T-cell (primary cell): ENCODE data around the gene RLN1. TPM values are rescaled to one million over a fixed set of nuclear protein-coding genes. Genes with fewer than 3 reads are reported as not detected.

Experiments
- ATAC-seq, 4 experiments: fragments of 200-7000 bp in 3 of 4; fragments of 150-1000 bp in 1 of 4; cut with Tn5 transposase; replicated peaks in 1 of 4; 1 replicate in 3 of 4; 2 replicates in 1 of 4; pipeline ENCODE4 v1.10.0; 2021; ENCODE audit warnings: moderate library complexity in 3 of 4, mild to moderate bottlenecking in 2 of 4, moderate number of reproducible peaks in 1 of 4
- CTCF ChIA-PET, 2 donors: fragments of 300-600 bp; sonication (Branson Sonifier 250); formaldehyde crosslinking; loops; one replicate each; lab custom pipeline; 2022; ENCODE audit warnings: antibody characterized with exemption in 2 of 2; lab: Charles Lee
- POLR2A ChIA-PET, 2 donors: fragments of 300-600 bp; sonication (Branson Sonifier 250); formaldehyde crosslinking; loops; one replicate each; lab custom pipeline; 2022; ENCODE audit warnings: antibody characterized with exemption in 2 of 2; lab: Charles Lee
- DNase-seq, 35 experiments: peaks; one replicate each; pipeline versions ENCODE4 v3.0.0 to v3.0.0-alpha.2; 2013 to 2023
- H3K27ac ChIP-seq: one replicate; pipeline ENCODE4 v1.5.1; 2013; ENCODE audit warnings: low read length
- H3K27me3 ChIP-seq, 2 experiments: replicated peaks in 1 of 2; 1 replicate in 1 of 2; 2 replicates in 1 of 2; pipeline versions ENCODE4 v1.6.1 to v1.7.0; 2013; ENCODE audit warnings: low read length in 1 of 2, mixed read lengths in 1 of 2; ENCODE audit not compliant: control insufficient read depth in 2 of 2, insufficient read depth in 2 of 2; ENCODE audit errors: extremely low read depth in 1 of 2
- H3K36me3 ChIP-seq, 2 donors: 1 replicate in 1 of 2; 2 replicates in 1 of 2; pipeline versions ENCODE4 v1.6.1 to v1.7.0; 2013; ENCODE audit warnings: low read length in 1 of 2; ENCODE audit not compliant: control insufficient read depth in 2 of 2, insufficient read depth in 1 of 2; ENCODE audit errors: extremely low read depth in 1 of 2
- H3K4me1 ChIP-seq, 2 experiments: 1 replicate in 1 of 2; 2 replicates in 1 of 2; pipeline versions ENCODE4 v1.6.1 to v1.7.0; 2013; ENCODE audit warnings: low read length in 2 of 2, mixed read lengths in 1 of 2; ENCODE audit not compliant: insufficient read depth in 2 of 2, control insufficient read depth in 1 of 2; ENCODE audit errors: extremely low read depth in 1 of 2
- H3K4me3 ChIP-seq, 2 donors: 1 replicate in 1 of 2; 2 replicates in 1 of 2; pipeline versions ENCODE4 v1.5.1 to v1.7.0; 2013; ENCODE audit warnings: mild to moderate bottlenecking in 2 of 2, low read length in 1 of 2, moderate library complexity in 1 of 2; ENCODE audit not compliant: control insufficient read depth in 1 of 2; ENCODE audit errors: extremely low read depth in 1 of 2
- H3K9me3 ChIP-seq: 2 replicates; pipeline ENCODE4 v1.7.0; 2013
- H3K27ac Mint-ChIP-seq, 2 donors: one replicate each; pipeline ENCODE4 v1.8.0; 2020 to 2021; ENCODE audit warnings: mild to moderate bottlenecking in 2 of 2, mixed read lengths in 2 of 2
- H3K27me3 Mint-ChIP-seq, 2 donors: one replicate each; pipeline ENCODE4 v1.8.0; 2021 to 2022; ENCODE audit warnings: mixed read lengths in 2 of 2
- H3K36me3 Mint-ChIP-seq: one replicate; pipeline ENCODE4 v1.8.0; 2021; ENCODE audit warnings: mixed read lengths
- H3K4me1 Mint-ChIP-seq, 3 donors: one replicate each; pipeline ENCODE4 v1.8.0; 2020 to 2022; ENCODE audit warnings: mixed read lengths in 3 of 3, mild to moderate bottlenecking in 1 of 3
- H3K4me3 Mint-ChIP-seq, 3 donors: one replicate each; pipeline ENCODE4 v1.8.0; 2020 to 2022; ENCODE audit warnings: mild to moderate bottlenecking in 3 of 3, mixed read lengths in 3 of 3, moderate library complexity in 3 of 3
- H3K9me3 Mint-ChIP-seq, 3 donors: one replicate each; pipeline ENCODE4 v1.8.0; 2020 to 2022; ENCODE audit warnings: mixed read lengths in 3 of 3
- WGBS: methylation state at CpG from one replicate; pipeline ENCODE4 v1.1.5; 2013; ENCODE audit warnings: missing lambda C conversion rate; ENCODE audit not compliant: insufficient coverage; 5-methylcytosine and 5-hydroxymethylcytosine counted together
- total RNA-seq, 35 experiments: library from RNA in 6 of 35; stranded (reverse) in 6 of 35; fragments of 120-200 nt in 1 of 35; gene quantifications; one replicate each; pipeline versions ENCODE4 v1.2.1 to v1.2.4 and lab custom pipeline; 2013 to 2026

Gene RLN1
- total RNA-seq, 5 donors from 2014 or later (not counting 1 experiment from before 2014, with no cell fraction given), result 1.6 to 4.8 (median 3.5) TPM

- DNase-seq (no peak), ATAC-seq (peak in 1 of 4 experiments; percentile 24)
- Histone ChIP-seq H3K4me3 (no peak overlapping the region), H3K27ac (no peak overlapping the region), H3K36me3 (peaks cover 0 to 2% of the 10 kb centered on the region in 2 donors), H3K4me1 (peaks cover 3 to 5% of the 10 kb centered on the region in 2 experiments), H3K27me3 (no peaks in the 10 kb centered on the region), H3K9me3 (no peaks in the 10 kb centered on the region)
- Mint-ChIP-seq H3K27ac (peak overlapping the region; percentile 72 to 77), H3K36me3 (peaks cover 28% of the 10 kb centered on the region), H3K4me1 (peaks cover 25 to 51% (median 30%) of the 10 kb centered on the region in 3 donors), H3K9me3 (no peaks in the 10 kb centered on the region), H3K4me3 (no peak overlapping the region), H3K27me3 (no peaks in the 10 kb centered on the region)
- CTCF ChIA-PET, result no interaction called here
- POLR2A ChIA-PET, result no interaction called here
- WGBS, result no CpG with 5 or more reads among the region's 6 CpGs
Measured at GRCh38 chr9:5375790-5376477, 36.3 kb upstream of the RLN1 start.

GRCh38 chr9:5375091-5375490 lies 35.4 kb upstream of the RLN1 start:
- ChIA-PET CTCF (interaction anchor here in 1 of 2 donors (0.5 kb wide), 1 partner anchor 1934 kb away, joined by 3 read pairs; no protein-coding TSS in a partner anchor), POLR2A (interaction anchor here in 1 of 2 donors (0.5 kb wide), 1 partner anchor 28 kb away, joined by 5 read pairs; no protein-coding TSS in a partner anchor)
- H3K4me1 Mint-ChIP-seq, result peaks cover 25 to 51% (median 30%) of the 10 kb centered on the region in 3 donors
- no peak for ATAC-seq
- H3K9me3 Mint-ChIP-seq, result no peaks in the 10 kb centered on the region
- Histone ChIP-seq H3K4me3 (no peak overlapping the region), H3K9me3 (no peaks in the 10 kb centered on the region), H3K27ac (no peak overlapping the region), H3K36me3 (peaks cover 0 to 2% of the 10 kb centered on the region in 2 donors), H3K27me3 (no peaks in the 10 kb centered on the region), H3K4me1 (peaks cover 3 to 5% of the 10 kb centered on the region in 2 experiments)
- peak overlapping the region in 1 of 3 donors; percentile 36 for H3K4me3 Mint-ChIP-seq
- no peaks in the 10 kb centered on the region for H3K27me3 Mint-ChIP-seq
- peaks cover 24% of the 10 kb centered on the region for H3K36me3 Mint-ChIP-seq
- WGBS, result no CpG with 5 or more reads among the region's 1 CpG
- DNase-seq, result no peak
- no peak overlapping the region for H3K27ac Mint-ChIP-seq

- no peak overlapping the region for H3K4me3 Mint-ChIP-seq
- Histone ChIP-seq H3K27ac (no peak overlapping the region), H3K4me1 (no peaks in the 10 kb centered on the region), H3K9me3 (no peaks in the 10 kb centered on the region), H3K36me3 (no peaks in the 10 kb centered on the region), H3K27me3 (no peaks in the 10 kb centered on the region), H3K4me3 (no peak overlapping the region)
- H3K4me1 Mint-ChIP-seq, result peaks cover 4 to 7% (median 7%) of the 10 kb centered on the region in 3 donors
- CTCF ChIA-PET, result no interaction called here
- peaks cover 47% of the 10 kb centered on the region for H3K36me3 Mint-ChIP-seq
- no peaks in the 10 kb centered on the region for H3K27me3 Mint-ChIP-seq
- POLR2A ChIA-PET, result no interaction called here
- H3K9me3 Mint-ChIP-seq, result peaks cover 0 to 5% (median 0%) of the 10 kb centered on the region in 3 donors
- ATAC-seq (no peak), DNase-seq (no peak)
- WGBS, result no CpG with 5 or more reads among the region's 3 CpGs
- H3K27ac Mint-ChIP-seq, result no peak overlapping the region
Measured at GRCh38 chr9:5364294-5365024, 24.8 kb upstream of the RLN1 start.

GRCh38 chr9:5361326-5362010 lies 21.8 kb upstream of the RLN1 start:
- CTCF ChIA-PET, result interaction anchor here in 1 of 2 donors (0.6 kb wide), 1 partner anchor 14 kb away, joined by 3 read pairs; no protein-coding TSS in a partner anchor
- Histone ChIP-seq H3K36me3 (no peaks in the 10 kb centered on the region), H3K27me3 (no peaks in the 10 kb centered on the region), H3K9me3 (no peaks in the 10 kb centered on the region), H3K4me3 (no peak overlapping the region), H3K27ac (no peak overlapping the region), H3K4me1 (no peaks in the 10 kb centered on the region)
- H3K4me1 Mint-ChIP-seq, result peaks cover 0 to 7% (median 0%) of the 10 kb centered on the region in 3 donors
- WGBS, result no CpG with 5 or more reads among the region's 3 CpGs
- H3K9me3 Mint-ChIP-seq, result peaks cover 0 to 7% (median 3%) of the 10 kb centered on the region in 3 donors
- POLR2A ChIA-PET, result interaction anchor here in 1 of 2 donors (0.6 kb wide), 1 partner anchor 18 kb away, joined by 3 read pairs; no protein-coding TSS in a partner anchor
- no peak overlapping the region for H3K27ac Mint-ChIP-seq
- H3K36me3 Mint-ChIP-seq, result peaks cover 55% of the 10 kb centered on the region
- H3K4me3 Mint-ChIP-seq, result no peak overlapping the region
- H3K27me3 Mint-ChIP-seq, result no peaks in the 10 kb centered on the region
- DNase-seq (no peak), ATAC-seq (no peak)

- H3K27me3 Mint-ChIP-seq, result no peaks in the 10 kb centered on the region
- no peak overlapping the region for H3K4me3 Mint-ChIP-seq
- H3K9me3 ChIP-seq, result no peaks in the 10 kb centered on the region
- peaks cover 52% of the 10 kb centered on the region for H3K36me3 Mint-ChIP-seq
- peaks cover 0 to 7% (median 3%) of the 10 kb centered on the region in 3 donors for H3K9me3 Mint-ChIP-seq
- H3K36me3 ChIP-seq, result no peaks in the 10 kb centered on the region
- H3K4me3 ChIP-seq, result no peak overlapping the region
- no peak overlapping the region for H3K27ac ChIP-seq
- DNase-seq, result no peak
- H3K4me1 Mint-ChIP-seq, result peaks cover 0 to 4% (median 0%) of the 10 kb centered on the region in 3 donors
- ATAC-seq, result no peak
- CTCF ChIA-PET, result no interaction called here
- POLR2A ChIA-PET, result interaction anchor here in 1 of 2 donors (0.7 kb wide), 1 partner anchor 410 kb away, joined by 3 read pairs; no protein-coding TSS in a partner anchor
- H3K27me3 ChIP-seq, result no peaks in the 10 kb centered on the region
- H3K4me1 ChIP-seq, result no peaks in the 10 kb centered on the region
- no peak overlapping the region for H3K27ac Mint-ChIP-seq
Measured at GRCh38 chr9:5360341-5360740, 20.7 kb upstream of the RLN1 start.
